Measurements from ENCODE around the gene YBX2. TPM values are rescaled to one million over a fixed set of nuclear protein-coding genes. Genes with fewer than 3 reads are reported as not detected.

Gene YBX2
- total RNA-seq, 1 experiment from 2014 or later = 0.24 TPM

GRCh38 chr17:7330638-7331015 is 36.2 kb upstream of the YBX2 start:
- no TSS peak for BruUV-seq (replicated peaks)
- peaks cover 18% of the 10 kb centered on the region for H3K36me3 Mint-ChIP-seq (ENCODE audit: insufficient read depth, unreplicated experiment)
- no peak overlapping the region for H3K4me3 Mint-ChIP-seq (ENCODE audit: low read depth, unreplicated experiment)
- CTCF ChIA-PET = no interaction called here
- peaks cover 16% of the 10 kb centered on the region for H3K4me1 Mint-ChIP-seq (ENCODE audit: low read depth, unreplicated experiment)
- H3K27me3 Mint-ChIP-seq (ENCODE audit: unreplicated experiment) = peaks cover 20% of the 10 kb centered on the region
- H3K27ac Mint-ChIP-seq (ENCODE audit: unreplicated experiment) = peak overlapping the region; percentile 21
- no peaks in the 10 kb centered on the region for H3K9me3 Mint-ChIP-seq (ENCODE audit: low read depth, unreplicated experiment)
- TF ChIP-seq, protein P1, sequence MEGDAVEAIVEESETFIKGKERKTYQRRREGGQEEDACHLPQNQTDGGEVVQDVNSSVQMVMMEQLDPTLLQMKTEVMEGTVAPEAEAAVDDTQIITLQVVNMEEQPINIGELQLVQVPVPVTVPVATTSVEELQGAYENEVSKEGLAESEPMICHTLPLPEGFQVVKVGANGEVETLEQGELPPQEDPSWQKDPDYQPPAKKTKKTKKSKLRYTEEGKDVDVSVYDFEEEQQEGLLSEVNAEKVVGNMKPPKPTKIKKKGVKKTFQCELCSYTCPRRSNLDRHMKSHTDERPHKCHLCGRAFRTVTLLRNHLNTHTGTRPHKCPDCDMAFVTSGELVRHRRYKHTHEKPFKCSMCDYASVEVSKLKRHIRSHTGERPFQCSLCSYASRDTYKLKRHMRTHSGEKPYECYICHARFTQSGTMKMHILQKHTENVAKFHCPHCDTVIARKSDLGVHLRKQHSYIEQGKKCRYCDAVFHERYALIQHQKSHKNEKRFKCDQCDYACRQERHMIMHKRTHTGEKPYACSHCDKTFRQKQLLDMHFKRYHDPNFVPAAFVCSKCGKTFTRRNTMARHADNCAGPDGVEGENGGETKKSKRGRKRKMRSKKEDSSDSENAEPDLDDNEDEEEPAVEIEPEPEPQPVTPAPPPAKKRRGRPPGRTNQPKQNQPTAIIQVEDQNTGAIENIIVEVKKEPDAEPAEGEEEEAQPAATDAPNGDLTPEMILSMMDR (IDR thresholded peaks at IDR 0.05; ENCODE audit: unreplicated experiment) = no peak
- DNase-seq = no peak
- intact Hi-C loops (cut with micrococcal nuclease; ENCODE audit: unreplicated experiment) = no loop called here

DNA sequence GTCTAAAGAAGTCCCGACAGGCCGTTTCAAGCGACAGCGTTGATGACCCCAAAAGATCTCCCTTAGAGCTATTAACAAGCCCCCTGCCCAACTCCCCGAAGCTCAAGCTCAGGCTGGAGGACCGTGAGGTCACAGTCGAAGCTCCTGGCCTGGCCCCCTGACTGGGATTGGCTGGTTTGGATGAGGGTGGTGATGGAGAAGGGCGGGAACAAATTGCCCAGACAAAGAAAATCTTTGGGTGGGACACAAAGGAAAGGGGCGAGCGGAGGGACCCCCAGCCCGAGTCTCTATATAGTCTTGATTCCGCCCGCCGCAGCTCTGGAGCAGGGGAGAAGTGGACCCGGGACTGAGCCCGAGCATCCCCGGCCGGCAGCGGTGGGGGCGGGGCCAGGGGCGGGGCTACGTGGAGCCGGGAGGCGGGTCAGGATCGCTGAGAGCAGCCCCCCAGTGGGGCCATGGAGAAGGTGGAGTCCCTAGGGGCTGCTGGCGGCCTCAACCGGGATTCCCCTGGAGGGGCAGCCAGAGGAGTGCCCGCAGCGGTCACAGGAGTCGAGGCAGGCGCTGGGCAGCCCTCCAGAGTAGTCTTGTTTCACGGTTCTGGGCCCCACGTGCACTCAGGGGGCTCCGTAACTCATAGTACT is 35.7 kb upstream of the YBX2 start:
- Mint-ChIP-seq H3K4me3 (ENCODE audit: low read depth, unreplicated experiment) (peak overlapping the region; percentile 85), H3K9me3 (ENCODE audit: low read depth, unreplicated experiment) (no peaks in the 10 kb centered on the region), H3K27me3 (ENCODE audit: unreplicated experiment) (peaks cover 20% of the 10 kb centered on the region), H3K4me1 (ENCODE audit: low read depth, unreplicated experiment) (peaks cover 16% of the 10 kb centered on the region), H3K36me3 (ENCODE audit: insufficient read depth, unreplicated experiment) (peaks cover 18% of the 10 kb centered on the region), H3K27ac (ENCODE audit: unreplicated experiment) (peak overlapping the region; percentile 98)
- CTCF ChIA-PET = interaction anchor here (0.6 to 1.4 kb wide), 4 partner anchors 15 to 284 kb away, joined by 3 to 7 read pairs (median 4); partner anchors contain the start of gene TMEM256
- peak; percentile 71 for DNase-seq
- TF ChIP-seq, protein P1 (IDR thresholded peaks at IDR 0.05; ENCODE audit: unreplicated experiment) = no peak
- no TSS peak for BruUV-seq (replicated peaks)
- intact Hi-C loops (cut with micrococcal nuclease; ENCODE audit: unreplicated experiment) = no loop called here

- no peaks in the 10 kb centered on the region for H3K9me3 Mint-ChIP-seq (ENCODE audit: low read depth, unreplicated experiment)
- no TSS peak for BruUV-seq (replicated peaks)
- H3K4me1 Mint-ChIP-seq (ENCODE audit: low read depth, unreplicated experiment) = peaks cover 16% of the 10 kb centered on the region
- CTCF ChIA-PET = interaction anchor here (0.6 to 1.4 kb wide), 7 partner anchors 11 to 347 kb away, joined by 3 to 7 read pairs (median 4); partner anchors contain the start of gene TMEM256
- peak overlapping the region; percentile 85 for H3K4me3 Mint-ChIP-seq (ENCODE audit: low read depth, unreplicated experiment)
- peaks cover 20% of the 10 kb centered on the region for H3K27me3 Mint-ChIP-seq (ENCODE audit: unreplicated experiment)
- TF ChIP-seq, protein P1 (IDR thresholded peaks at IDR 0.05; ENCODE audit: unreplicated experiment) = no peak
- intact Hi-C loops (cut with micrococcal nuclease; ENCODE audit: unreplicated experiment) = no loop called here
- peak; percentile 92 for DNase-seq
- peak overlapping the region; percentile 98 for H3K27ac Mint-ChIP-seq (ENCODE audit: unreplicated experiment)
- peaks cover 19% of the 10 kb centered on the region for H3K36me3 Mint-ChIP-seq (ENCODE audit: insufficient read depth, unreplicated experiment)
Measured at GRCh38 chr17:7329374-7329996, 35.0 kb upstream of the YBX2 start.

DNA sequence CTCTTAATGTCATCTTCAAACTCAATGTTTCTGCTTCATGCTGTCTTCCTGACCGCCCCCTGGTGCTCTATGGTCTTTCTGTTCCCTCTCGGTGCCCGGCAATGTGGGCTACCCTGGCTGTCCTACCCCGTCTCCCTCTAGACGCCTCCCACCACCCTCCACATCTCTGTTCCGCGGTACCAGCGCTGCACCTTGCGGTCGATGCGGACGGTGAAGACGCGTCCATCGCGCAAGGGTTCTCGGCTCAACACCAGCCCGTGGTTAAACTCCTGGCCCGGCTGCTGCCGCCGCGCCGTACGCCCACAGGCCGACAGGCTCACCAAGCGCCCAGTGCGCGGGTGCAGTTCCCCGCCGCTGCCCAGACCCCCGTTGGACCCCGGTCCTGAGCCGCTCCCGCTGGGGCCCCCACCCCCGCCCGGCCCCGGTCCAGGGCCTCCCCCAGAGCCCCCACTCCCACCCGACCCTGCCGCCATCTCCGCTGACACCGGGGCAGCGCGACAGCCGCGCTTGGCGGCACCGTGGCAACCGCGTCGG is 34.5 kb upstream of the YBX2 start, which contains the start of gene NEURL4:
Gene NEURL4 (minus strand): TSS at position 496 of the 534 bp plus-strand sequence. CDS start 23 bp downstream, at position 473.
- CTCF ChIA-PET = interaction anchor here (0.6 to 1.4 kb wide), 5 partner anchors 12 to 348 kb away, joined by 3 to 7 read pairs (median 4); no protein-coding TSS in a partner anchor
- intact Hi-C loops (cut with micrococcal nuclease; ENCODE audit: unreplicated experiment) = no loop called here
- DNase-seq = no peak

More for the DNA sequence above, 34.5 kb upstream of the YBX2 start, which contains the start of gene NEURL4:
- BruUV-seq (replicated peaks) = no TSS peak
- H3K9me3 Mint-ChIP-seq (ENCODE audit: low read depth, unreplicated experiment) = no peaks in the 10 kb centered on the region
- peak within 1 kb of the TSS; percentile 98 for H3K27ac Mint-ChIP-seq (ENCODE audit: unreplicated experiment)
- H3K36me3 Mint-ChIP-seq (ENCODE audit: insufficient read depth, unreplicated experiment) = peaks cover 23% of the 10 kb centered on the region
- TF ChIP-seq, protein P1 (IDR thresholded peaks at IDR 0.05; ENCODE audit: unreplicated experiment) = no peak
- H3K27me3 Mint-ChIP-seq (ENCODE audit: unreplicated experiment) = peaks cover 20% of the 10 kb centered on the region
- peak within 1 kb of the TSS; percentile 85 for H3K4me3 Mint-ChIP-seq (ENCODE audit: low read depth, unreplicated experiment)
- H3K4me1 Mint-ChIP-seq (ENCODE audit: low read depth, unreplicated experiment) = peaks cover 16% of the 10 kb centered on the region

Measured in Calu3 (cell line).